GM12892 (cell line): ENCODE results near the gene DAPK1.

ENCODE experiments used
- POLR2A ChIP-seq: IDR thresholded peaks from 2 replicates; pipeline ENCODE4 v1.6.1; 2011; ENCODE audit warnings: low read depth, low read length, control low read depth
- POLR2AphosphoS5 ChIP-seq: IDR thresholded peaks from 2 replicates; pipeline ENCODE4 v1.6.1; 2011; ENCODE audit warnings: low read depth, low read length, control low read depth

- TF ChIP-seq POLR2AphosphoS5 (no peak), POLR2A (no peak)
These were observed 109.3 kb downstream of the DAPK1 start for GRCh38 chr9:87606841-87607521.
